ENCODE data around the gene NAV2. TPM values are rescaled to one million over a fixed set of nuclear protein-coding genes. Genes with fewer than 3 reads are reported as not detected.

NAV2 gene
- polyA plus RNA-seq, 1 experiment = 5.1 TPM

DNA sequence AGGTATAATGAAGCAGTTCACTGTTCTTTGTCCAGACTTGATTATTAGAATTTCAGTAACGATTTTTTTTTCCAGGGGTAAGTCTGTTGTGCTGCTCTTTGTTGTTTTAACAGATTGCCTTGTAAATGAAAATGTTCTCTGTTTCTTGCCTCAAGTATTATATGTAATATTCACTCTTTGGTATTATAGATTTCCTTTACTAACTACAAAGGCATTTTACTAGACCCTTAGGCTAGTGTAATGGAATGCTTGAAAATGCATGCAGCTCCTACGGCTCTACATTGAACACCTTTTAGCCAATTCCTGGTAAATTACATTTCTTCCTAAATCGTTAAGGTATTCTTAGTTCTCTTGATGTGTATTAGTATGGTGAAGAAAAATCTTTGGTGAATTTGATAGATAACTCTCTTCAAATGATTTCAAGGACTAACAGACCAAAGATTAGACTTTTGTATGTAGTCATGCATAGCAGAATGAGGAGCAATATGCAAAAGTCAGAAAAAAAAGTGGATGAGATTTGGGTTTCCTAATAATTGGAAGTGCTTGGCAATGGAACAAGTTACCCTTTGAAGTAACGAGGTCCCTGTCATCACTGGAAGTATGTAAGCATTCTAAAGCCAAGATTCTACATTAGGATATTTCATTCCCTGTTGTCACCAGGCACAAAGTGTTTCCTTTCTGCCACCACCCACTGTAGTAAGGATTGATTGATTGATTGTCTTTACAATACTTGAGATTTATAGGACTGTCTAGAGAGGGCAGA lies 334.6 kb downstream of the NAV2 start:
- no peak for DNase-seq (ENCODE audit: low read depth, low spot score)
- H3K4me3 ChIP-seq (ENCODE audit: low read depth, low read length) = no peak overlapping the region
- TF ChIP-seq, protein P1, sequence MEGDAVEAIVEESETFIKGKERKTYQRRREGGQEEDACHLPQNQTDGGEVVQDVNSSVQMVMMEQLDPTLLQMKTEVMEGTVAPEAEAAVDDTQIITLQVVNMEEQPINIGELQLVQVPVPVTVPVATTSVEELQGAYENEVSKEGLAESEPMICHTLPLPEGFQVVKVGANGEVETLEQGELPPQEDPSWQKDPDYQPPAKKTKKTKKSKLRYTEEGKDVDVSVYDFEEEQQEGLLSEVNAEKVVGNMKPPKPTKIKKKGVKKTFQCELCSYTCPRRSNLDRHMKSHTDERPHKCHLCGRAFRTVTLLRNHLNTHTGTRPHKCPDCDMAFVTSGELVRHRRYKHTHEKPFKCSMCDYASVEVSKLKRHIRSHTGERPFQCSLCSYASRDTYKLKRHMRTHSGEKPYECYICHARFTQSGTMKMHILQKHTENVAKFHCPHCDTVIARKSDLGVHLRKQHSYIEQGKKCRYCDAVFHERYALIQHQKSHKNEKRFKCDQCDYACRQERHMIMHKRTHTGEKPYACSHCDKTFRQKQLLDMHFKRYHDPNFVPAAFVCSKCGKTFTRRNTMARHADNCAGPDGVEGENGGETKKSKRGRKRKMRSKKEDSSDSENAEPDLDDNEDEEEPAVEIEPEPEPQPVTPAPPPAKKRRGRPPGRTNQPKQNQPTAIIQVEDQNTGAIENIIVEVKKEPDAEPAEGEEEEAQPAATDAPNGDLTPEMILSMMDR (IDR thresholded peaks at IDR 0.05; ENCODE audit: low read depth, low read length) = no peak
- POLR2A ChIA-PET = no interaction called here
- no peak overlapping the region for H3K27ac ChIP-seq (ENCODE audit: low read depth, low read length)
- no peaks in the 10 kb centered on the region for H3K27me3 ChIP-seq (ENCODE audit: control insufficient read depth, insufficient read depth, low read length)
- CTCF ChIA-PET = no interaction called here
- no peaks in the 10 kb centered on the region for H3K9me3 ChIP-seq (ENCODE audit: control insufficient read depth, insufficient read depth, low read length)

- Histone ChIP-seq H3K4me3 (ENCODE audit: low read depth, low read length) (no peak overlapping the region), H3K9me3 (ENCODE audit: control insufficient read depth, insufficient read depth, low read length) (no peaks in the 10 kb centered on the region), H3K27me3 (ENCODE audit: control insufficient read depth, insufficient read depth, low read length) (no peaks in the 10 kb centered on the region), H3K27ac (ENCODE audit: low read depth, low read length) (no peak overlapping the region)
- CTCF ChIA-PET = no interaction called here
- POLR2A ChIA-PET = no interaction called here
- TF ChIP-seq, protein P1 (IDR thresholded peaks at IDR 0.05; ENCODE audit: low read depth, low read length) = no peak
- DNase-seq (ENCODE audit: low read depth, low spot score) = no peak
Observed at GRCh38 chr11:20047769-20048154, 335.1 kb downstream of the NAV2 start.

DNA sequence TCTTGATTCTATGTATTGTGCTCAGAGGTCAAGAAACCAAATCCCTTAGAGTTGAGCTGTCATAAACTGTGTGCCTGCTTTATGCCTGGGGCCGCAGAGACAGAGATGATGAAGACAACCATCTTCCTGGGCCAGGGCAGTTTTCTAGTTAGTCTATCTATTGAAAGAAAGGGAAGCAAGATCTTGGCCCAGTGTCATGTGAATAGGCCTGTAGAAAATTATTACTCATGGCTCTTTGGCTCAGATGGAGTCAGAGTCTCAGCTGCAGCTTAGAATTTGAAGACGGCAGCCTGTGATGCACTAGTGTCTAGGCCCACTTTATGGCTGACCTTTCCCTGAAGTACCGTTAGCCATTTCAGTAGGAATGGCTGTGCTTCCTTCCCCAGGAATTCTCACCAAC lies 335.6 kb downstream of the NAV2 start:
- ChIA-PET POLR2A (no interaction called here), CTCF (interaction anchor here (0.7 kb wide), 1 partner anchor 63 kb away, joined by 3 read pairs; no protein-coding TSS in a partner anchor)
- H3K9me3 ChIP-seq (ENCODE audit: control insufficient read depth, insufficient read depth, low read length) = no peaks in the 10 kb centered on the region
- H3K4me3 ChIP-seq (ENCODE audit: low read depth, low read length) = no peak overlapping the region
- no peak overlapping the region for H3K27ac ChIP-seq (ENCODE audit: low read depth, low read length)
- TF ChIP-seq, protein P1 (IDR thresholded peaks at IDR 0.05; ENCODE audit: low read depth, low read length) = no peak
- H3K27me3 ChIP-seq (ENCODE audit: control insufficient read depth, insufficient read depth, low read length) = no peaks in the 10 kb centered on the region
- no peak for DNase-seq (ENCODE audit: low read depth, low spot score)

DNA sequence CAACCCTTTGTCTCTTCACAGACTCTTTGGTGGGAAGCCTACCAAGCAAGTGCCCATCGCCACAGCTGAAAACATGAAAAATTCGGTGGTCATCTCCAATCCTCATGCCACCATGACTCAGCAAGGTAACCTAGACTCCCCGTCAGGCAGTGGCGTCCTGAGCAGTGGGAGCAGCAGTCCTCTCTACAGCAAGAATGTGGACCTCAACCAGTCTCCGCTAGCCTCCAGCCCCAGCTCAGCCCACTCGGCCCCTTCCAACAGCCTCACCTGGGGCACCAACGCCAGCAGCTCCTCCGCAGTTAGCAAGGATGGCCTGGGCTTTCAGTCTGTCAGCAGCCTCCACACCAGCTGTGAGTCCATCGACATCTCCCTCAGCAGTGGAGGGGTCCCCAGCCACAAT lies 336.1 kb downstream of the NAV2 start:
- CTCF ChIA-PET = interaction anchor here (0.7 to 1.3 kb wide), 2 partner anchors 62 to 97 kb away, joined by 3 to 4 read pairs; no protein-coding TSS in a partner anchor
- TF ChIP-seq, protein P1 (IDR thresholded peaks at IDR 0.05; ENCODE audit: low read depth, low read length) = no peak

GRCh38 chr11:20049231-20049630 lies 336.6 kb downstream of the NAV2 start:
- no peak overlapping the region for H3K27ac ChIP-seq (ENCODE audit: low read depth, low read length)
- TF ChIP-seq, protein P1 (IDR thresholded peaks at IDR 0.05; ENCODE audit: low read depth, low read length) = no peak
- no peak overlapping the region for H3K4me3 ChIP-seq (ENCODE audit: low read depth, low read length)
- H3K9me3 ChIP-seq (ENCODE audit: control insufficient read depth, insufficient read depth, low read length) = no peaks in the 10 kb centered on the region
- CTCF ChIA-PET = interaction anchor here (1.3 kb wide), 1 partner anchor 97 kb away, joined by 4 read pairs; no protein-coding TSS in a partner anchor
- POLR2A ChIA-PET = no interaction called here
- H3K27me3 ChIP-seq (ENCODE audit: control insufficient read depth, insufficient read depth, low read length) = no peaks in the 10 kb centered on the region
- DNase-seq (ENCODE audit: low read depth, low spot score) = no peak

More for the DNA sequence above, 336.1 kb downstream of the NAV2 start:
- POLR2A ChIA-PET = no interaction called here
- no peak for DNase-seq (ENCODE audit: low read depth, low spot score)
- no peaks in the 10 kb centered on the region for H3K27me3 ChIP-seq (ENCODE audit: control insufficient read depth, insufficient read depth, low read length)
- no peak overlapping the region for H3K27ac ChIP-seq (ENCODE audit: low read depth, low read length)
- H3K4me3 ChIP-seq (ENCODE audit: low read depth, low read length) = no peak overlapping the region
- H3K9me3 ChIP-seq (ENCODE audit: control insufficient read depth, insufficient read depth, low read length) = no peaks in the 10 kb centered on the region
